RPMI7951 (cell line): ENCODE measurements around the gene SMYD5. TPM values are rescaled to one million over a fixed set of nuclear protein-coding genes. Genes with fewer than 3 reads are reported as not detected.
"Not testable (repeated sequence)": the region's sequence is repeated elsewhere in the genome, so short reads cannot be mapped to it uniquely, and the experiment has no call there.

Source experiments
- DNase-seq: peaks from one replicate; pipeline ENCODE4 v3.0.0-alpha.2; 2012; ENCODE audit warnings: low read depth
- total RNA-seq: library from RNA; depleted of rRNA; stranded (reverse); fragments of >200 nt; shearing (Covaris generic); gene quantifications from 2 replicates; pipeline ENCODE4 v1.2.3, GENCODE V29; 2014; rRNA removed

The SMYD5 gene
- total RNA-seq: 20.1 and 21.5 TPM in 2 replicates

DNA sequence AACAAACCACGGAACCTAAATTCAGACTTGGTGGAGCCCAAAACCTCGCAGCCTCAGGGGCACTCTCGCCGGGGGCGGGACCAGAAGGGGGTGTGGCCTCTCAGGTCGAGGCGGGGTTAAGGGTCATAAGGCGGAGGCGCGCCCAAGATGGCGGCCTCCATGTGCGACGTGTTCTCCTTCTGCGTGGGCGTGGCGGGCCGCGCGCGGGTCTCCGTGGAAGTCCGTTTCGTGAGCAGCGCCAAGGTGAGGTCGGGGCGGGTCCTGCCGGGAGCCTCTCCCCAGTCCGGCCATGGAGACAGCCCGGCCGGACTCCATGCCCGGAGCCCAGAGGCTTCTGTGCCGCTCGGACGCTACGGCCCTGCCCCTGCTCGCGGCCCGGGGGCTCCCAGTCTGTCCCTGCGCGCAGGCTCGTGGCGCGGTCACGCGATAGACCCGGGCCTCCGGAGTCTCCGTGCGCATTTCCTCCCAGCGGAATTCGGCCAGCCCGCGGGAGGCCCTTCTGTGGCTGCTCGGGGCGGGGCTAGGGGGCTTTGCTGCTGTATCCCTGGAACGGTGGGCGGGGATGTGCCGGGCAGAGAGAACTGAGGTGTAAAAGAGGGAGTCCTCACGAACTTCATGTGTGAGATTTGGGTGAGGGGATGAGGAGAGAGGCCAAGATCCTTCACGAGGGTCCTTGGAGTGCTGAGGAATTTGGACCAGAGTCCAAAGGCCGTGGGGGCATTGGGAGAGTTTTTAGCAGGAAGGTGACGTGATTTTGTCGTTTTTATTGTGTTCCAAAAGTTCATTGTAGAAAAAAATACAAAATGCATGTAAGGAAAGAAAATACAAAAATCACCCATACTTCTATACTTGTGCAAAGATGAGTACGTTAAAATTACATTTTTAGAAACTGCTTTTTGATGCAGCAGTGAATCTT lies at the start of gene SMYD5:
SMYD5 (plus strand) TSS at position 126 of the 916 bp plus-strand sequence; CDS start at position 148, 22 bp downstream.
- DNase-seq: peak; percentile 81

DNA sequence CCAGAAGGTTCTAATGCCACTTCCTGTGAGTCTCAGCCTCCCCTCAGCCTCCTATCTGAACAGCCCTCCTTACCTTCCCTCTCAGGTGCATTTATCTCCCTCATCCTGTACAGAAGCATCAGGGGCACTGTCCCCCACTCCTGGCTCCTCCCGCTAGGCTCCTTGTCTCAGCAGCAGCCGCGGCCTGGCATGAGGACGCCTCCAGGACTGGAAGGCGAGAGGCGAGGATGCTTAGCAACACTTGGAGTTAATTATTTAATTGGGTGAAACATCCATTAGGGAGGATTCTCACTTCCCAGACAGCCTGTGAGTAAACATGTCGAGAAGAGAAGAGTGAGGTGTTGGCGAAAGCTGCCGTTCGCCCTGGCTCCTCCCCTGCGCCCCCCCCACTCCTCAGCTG lies 48.1 kb upstream of the SMYD5 start:
- not testable (repeated sequence) for DNase-seq

DNA sequence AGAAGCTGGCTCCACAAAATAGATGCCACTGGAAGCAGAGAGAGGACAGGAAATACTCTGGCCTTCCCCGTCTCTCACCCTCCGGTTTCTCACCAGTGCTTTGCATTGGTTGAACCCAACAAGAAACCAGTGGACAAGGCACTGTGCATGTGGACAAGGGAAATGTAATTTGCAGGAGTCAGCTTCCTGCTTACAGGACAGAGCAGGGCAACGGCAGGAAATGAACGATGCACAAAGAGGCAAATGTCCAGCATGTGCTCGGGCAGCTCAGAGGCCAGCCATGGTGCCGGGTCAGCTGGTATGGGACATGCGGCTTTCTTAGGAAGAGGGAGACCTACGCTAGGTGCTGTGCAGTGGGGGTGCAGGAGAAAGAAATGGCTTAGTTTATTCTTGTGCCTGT lies 47.2 kb upstream of the SMYD5 start:
- not testable (repeated sequence) for DNase-seq

DNA sequence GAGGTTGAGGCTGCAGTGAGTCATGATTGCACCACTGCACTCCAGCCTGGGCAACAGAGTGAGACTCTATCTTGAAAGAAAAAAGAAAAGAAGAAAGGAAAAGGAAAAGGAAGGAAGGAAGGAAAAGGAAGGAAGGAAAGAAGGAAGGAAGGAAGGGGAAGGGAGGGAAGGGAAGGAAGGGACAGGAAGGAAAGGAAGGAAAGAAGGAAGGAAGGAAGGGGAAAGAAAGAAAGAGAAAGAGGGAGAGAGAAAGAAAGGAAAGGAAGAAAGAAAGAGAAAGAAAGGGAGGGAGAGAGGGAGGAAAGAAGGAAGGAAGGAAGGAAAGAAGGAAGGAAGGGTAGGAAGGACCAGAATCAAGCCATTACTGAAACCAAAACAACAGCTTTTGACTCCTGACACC lies 45.7 kb upstream of the SMYD5 start:
- not testable (repeated sequence) for DNase-seq

DNA sequence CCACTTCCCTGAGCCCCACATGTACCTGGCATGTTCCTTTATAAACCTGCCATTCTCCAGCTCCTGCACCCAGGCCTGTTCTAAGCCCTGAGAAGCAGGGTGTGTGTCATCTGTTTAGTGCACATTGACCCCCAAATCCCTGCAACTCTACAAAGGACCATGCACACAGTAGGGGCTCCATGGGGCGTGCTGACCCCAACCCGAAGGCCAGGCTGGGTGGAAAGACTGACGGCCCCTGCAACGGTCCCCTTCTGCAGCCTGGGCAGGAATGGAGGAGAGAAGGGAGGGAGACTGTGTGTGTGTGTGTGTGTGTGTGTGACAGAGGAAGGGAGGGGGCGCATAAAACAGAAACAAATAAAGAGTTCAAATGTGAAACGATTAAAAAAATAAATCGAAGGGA lies 43.7 kb upstream of the SMYD5 start:
- not testable (repeated sequence) for DNase-seq

DNA sequence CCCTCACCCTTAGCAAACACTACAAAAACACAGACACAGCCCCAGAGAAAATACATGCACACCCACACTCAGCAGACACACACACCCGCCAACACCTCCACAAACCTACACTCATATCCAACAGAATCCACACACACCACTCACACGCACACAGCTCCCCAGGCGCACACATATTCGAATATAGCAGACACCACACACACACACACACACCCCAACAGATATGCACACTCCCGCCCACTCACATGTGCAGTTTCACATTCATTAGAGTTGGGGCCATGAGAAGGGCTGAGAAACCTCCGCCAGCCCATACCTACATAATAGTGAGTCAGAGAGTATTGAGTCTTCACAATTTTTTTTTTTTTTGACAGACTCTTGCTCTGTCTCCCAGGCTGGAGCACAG lies 41.1 kb upstream of the SMYD5 start:
- peak; percentile 32 for DNase-seq

DNA sequence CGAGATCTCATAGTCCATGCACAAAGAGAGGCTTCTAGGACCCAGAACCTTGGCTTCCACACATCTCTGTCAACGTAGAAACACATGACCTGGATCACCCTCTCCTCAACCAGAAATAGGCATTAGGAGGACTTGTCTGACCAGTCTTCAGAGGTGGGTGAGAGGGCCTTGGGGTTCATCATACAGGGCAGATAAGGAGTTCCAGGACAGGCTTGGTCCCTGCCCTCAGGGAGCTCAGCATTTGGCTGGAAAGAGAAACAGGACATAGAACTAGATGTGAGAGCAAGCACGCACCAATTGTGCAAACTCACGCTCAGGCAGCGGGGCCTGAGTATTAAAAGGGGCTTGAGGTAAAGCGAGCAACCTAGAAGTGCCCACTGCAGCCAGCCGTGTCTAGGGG lies 40.3 kb upstream of the SMYD5 start:
- no peak for DNase-seq

DNA sequence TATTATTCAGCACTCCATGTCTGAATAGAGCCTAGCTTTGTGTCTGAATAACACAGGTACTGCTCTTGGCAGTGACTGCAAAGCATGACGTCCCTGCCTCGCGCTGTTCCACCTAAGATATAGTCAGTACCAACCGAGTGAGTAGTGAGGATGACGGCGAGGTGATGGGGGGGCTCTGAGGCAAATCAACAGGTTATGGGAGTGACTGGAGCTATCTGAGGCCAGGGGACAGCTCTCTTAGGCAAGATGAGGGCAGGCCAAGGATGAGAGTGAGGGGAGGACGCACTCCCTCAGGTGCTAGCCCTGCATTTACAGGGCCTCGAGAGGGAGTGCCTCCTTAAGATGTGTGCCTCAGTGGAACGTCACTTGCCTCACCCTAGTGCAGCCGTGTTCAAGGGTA lies 39.8 kb upstream of the SMYD5 start:
- no peak for DNase-seq

DNA sequence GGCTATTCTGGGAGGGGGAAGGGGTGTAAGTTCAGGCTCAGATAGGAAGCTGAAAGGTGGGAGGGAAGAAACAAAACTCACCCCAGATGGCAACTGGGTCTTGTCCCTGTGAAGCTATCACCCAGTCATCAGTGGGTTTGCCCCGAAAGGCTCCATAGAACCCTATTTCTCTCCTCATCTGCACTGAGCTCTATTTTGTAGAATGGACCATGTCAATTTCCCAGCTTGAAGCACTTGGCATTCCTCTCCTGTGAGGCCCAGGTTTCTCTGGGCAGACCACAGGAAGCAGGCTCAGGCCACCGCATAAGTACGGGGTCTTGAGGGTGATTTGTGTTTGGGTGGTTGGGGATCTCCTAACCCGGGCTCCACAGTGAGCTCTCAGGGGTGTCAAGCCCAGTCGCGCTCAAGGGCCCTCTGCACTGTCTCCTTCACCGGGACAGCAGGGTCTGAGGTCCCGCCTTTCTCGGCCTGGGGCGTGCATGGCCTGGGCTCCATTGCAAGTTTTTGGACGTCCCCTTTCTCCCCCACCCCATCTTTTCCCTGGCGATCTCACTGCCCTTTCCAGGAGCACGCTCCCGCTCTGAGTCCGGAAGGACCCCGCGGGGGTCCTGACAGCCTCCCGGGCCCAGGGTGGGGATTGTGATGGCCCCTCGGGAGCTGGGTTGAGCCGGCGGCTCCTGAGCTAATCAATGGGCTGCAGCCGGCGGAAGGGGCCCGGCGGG lies 38.9 kb upstream of the SMYD5 start:
- no peak for DNase-seq

DNA sequence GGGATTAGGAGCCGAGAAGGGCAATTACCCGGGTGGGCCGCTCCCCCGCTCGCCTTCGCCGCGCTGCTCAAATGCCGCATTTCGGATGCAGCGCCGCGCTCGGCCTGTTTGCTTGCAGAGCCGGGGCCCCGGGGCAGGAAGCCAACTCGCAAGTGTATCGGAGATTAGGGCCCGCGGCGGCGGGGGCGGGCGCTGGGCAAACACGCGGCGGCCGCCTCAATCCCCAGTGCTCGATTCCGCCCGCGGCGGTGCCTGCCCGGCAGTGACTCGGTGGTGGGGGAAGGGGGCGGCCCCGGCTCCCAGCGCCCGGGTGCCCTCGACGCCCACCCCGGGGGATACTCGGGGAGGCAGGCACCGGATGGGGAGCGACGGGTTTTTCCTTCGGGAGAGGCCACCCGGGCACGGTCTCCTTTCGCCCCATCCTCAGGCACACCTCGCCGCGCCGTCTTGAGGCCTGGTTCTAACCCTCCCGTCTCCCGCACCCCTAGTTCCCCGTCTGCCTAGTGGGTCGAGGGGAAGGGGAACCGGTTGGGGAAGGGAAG lies 38.3 kb upstream of the SMYD5 start:
- DNase-seq: peak; percentile 62

DNA sequence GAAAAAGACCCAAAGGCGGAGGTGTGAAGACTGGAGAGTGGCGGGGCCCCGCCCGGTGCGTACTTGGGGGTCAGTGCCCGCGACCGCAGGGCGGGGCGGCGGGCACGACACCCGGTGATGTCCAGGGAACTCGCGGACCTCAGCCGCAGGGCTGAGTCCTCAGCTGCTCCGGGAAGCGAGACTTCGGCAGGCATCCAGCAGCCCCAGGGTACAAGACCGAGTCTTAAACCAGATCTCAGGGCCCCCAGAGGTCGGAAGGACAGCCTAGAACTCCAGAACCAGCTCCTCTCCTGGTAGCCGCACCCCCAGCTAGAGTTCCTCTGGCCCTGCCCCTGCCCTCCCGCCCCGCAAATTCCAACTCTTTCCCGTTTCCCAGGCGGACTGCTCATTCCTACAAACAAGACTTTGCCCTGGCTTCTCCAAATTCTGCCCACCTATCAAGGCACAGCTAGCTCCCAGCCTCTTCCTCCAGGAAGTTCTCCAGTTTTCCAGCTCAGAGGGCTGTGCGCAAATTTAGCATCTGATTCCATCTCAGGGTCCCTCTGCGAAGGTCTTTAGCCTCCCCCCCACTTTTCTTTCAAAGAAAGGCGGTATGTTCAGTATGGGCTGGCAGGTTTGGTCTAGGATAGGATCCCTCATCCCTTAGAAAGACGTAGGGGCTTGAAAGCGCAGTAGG lies 37.7 kb upstream of the SMYD5 start:
- peak; percentile 33 for DNase-seq

DNA sequence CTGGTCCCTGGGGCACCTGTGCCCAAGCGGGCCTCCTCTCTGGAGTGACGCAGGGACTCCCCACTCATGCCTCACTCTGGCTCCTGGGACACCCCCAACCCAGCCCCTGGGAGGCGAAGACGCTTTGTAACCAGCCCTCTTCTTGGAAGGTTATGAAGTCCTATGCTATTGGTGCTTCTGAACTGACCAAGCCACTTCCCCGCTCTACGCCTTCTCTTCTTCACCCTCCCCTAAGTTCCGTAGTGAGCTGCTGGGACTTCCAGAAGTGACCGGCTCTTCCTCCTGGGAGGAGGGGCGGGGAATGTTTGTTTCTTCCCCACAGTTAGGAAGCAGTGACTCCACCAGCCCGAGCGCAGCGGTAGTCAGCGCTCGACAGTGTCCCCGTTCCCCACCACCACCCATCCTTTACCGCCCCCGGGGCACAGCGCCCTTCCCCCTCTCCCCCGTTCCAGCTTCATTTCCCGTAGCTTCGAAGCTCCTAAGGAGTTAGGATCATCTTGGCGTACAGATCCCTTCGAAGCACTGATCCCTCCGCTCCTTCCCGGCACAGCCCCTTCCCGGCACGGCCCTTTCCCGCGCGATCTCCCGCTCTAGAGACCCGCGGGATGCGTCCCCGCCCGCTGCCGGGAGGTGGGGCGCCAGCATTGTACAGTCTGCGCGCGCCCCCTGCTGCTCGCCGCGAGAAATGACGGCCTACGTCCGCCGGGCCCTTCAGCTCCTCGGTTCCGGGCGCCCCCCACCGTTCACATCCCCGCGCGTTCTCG lies 37.0 kb upstream of the SMYD5 start:
- DNase-seq: peak; percentile 78

DNA sequence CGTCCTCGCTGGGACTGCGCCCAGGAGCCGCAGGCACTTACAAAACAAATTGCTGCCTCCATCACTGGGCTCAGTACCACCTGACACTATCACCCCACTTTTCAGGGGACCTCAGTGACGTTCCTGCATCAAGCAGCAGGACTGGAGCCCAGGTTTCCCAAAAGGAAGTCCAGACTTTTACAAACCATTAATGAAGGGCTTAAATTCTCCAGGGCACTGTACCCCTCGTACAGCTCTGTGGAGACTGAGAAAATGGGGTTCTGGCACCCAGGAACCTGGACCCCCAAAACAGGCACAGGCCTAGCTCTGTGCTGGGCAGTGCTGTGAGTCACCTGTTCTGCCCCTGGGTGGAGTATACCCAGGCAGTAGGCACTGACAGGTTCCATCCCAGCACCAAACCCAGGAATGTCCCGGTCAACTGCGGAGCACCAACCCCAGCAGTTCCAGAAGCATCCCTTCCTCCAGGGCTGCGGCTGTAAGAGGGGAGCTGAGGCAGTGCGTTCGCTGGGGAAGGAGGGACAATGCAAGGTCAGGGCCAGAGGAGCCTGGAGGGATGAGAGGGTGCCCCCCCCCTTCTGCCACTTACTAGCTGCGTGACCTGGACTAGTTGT lies 36.3 kb upstream of the SMYD5 start:
- no peak for DNase-seq

DNA sequence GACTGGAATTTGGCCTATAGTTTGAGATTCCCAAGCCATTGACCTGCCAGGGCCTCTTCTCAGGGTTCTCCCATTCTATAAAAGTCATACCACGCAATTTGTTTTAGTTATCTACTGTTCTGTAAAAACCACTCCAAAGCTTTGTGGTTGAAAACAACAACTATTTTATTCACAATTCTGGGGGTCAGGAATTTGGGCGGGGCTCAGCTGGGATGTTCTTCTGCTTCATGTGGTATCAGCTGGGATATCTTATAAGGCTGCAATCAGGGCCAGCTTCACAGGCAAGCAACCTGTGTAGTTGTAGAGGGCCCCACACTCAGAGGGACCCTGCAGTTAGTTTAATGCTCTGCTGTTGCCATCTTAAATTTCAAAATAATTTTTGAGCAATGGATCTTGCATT lies 28.1 kb upstream of the SMYD5 start:
- DNase-seq: no peak

DNA sequence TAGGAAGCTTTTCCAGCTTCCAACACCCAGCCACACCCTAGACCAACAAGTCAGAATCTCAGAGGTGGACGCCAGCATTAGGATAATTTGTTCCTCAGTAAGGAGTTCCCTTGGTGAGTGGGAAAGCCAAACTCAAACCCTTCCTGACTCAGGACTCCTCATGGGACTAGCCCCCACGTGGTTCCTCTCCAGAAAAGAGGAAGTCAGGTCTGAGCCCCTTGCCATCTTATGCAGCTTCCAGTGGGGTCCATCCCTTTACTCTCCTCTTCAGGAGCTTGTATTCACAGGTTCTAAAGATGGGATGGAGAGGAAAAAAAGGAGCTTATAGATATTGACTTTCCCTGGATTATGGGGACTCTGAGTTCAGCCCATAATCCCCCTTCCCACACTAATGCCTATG lies 26.5 kb upstream of the SMYD5 start:
- DNase-seq: no peak

DNA sequence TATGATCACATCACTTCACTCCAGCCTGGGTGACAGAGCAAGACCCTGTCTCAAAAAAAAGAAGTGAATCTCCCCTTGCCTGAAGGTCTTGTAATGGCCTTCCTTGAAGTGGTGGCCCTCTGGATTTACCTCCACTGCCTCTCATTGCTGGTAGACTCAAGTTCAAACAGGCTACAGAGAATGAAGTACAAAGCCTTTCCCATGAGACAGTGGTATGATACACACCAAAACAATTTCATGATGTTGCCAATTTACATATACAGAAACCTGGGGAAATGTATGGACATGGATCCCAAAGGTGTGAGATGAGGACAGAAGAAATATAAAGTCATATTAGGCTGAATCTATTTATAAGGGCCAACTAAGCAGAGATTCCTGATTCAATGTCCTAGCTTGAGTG lies 16.5 kb upstream of the SMYD5 start:
- DNase-seq: no peak

DNA sequence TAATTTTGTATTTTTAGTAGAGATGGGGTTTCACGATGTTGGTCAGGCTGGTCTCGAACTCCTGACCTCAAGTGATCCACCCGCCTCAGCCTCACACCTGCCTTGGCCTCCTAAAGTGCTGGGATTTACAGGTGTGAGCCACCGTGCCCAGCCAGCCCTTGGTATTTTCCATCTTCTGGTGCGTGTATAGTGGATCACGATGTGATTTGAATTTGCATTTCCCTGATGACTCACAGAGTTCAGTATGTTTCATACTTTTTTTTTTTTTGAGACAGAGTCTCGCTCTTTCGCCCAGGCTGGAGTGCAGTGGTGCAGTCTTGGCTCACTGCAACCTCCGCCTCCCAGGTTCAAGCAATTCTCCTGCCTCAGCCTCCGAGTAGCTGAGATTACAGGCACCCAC lies 13.8 kb upstream of the SMYD5 start:
- peak; percentile 36 for DNase-seq

DNA sequence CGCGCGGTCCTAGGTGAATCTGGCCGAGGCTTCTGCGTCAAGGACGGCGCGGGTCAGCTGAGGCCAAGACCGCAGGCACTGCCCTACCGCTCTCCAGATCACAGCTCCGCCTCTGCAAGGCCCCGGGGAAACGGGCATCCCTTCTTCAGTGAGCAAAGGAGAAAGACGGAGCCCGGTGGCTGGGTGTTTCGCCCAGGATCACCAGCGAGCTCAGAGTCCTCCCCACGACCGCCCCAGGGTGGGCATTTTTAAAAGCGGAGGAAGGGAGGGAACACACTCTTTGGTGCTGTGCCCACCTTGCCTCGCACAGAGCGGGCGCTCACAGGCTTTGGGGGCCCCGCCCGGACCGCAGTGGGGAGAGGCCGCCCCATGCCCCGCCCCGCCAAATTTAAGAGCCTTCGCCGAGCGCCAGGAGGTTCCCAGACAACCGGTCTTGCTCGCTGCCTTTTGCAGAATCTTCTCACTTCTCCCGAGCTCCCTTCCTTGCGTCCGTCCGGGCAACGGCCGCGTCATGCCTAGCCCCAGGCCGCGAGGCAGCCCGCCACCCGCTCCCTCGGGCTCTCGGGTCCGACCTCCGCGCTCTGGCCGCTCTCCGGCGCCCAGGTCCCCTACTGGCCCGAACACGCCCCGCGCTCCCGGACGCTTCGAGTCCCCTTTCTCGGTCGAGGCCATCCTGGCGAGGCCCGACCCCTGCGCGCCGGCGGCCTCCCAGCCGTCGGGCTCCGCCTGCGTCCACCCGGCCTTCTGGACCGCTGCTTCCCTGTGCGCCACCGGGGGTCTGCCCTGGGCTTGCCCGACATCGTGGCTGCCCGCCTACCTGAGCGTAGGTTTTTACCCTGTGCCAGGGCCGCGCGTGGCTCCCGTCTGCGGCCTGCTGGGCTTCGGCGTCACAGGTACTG lies 11.6 kb upstream of the SMYD5 start, which contains the start of gene NOTO:
NOTO (plus strand) TSS at position 419 of the 899 bp plus-strand sequence; CDS start at position 512, 93 bp downstream.
- peak; percentile 32 for DNase-seq

DNA sequence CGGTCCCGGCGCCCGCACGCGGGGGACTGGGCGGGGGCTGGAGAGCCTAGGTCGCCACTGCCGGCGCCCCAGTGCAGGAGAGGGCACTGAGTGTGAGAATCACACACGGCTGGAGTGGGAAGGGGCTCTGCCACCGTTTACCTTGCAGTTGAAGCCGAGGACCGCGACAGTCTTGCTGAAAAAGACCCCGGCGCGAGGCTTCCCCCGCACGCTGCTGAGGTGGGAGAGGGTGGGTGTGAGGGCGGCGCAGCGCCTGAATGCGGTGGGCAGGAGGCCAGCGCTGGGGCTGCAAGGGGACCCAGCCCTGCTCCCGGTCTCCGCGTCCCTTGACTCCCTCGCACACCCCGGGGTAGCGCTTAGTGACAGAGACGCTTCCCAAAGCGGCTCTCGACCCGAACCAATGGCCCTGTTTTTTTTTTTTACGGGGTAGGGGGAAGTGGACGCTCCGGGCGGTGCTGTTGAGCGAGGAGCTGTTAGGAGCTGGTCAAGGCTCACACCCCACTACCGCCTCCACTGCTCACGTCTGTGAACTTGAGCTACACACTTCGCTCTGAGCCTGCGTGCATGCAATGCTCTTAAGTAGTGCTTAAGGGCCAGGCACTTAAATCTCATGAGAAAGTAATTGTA lies 10.9 kb upstream of the SMYD5 start:
- DNase-seq: no peak
